OCI-LY3 (cell line): ENCODE measurements around the gene NFIA.

ENCODE experiments used
- H2AFZ ChIP-seq: fragments of 200-600, 300-600 bp; shearing (Covaris generic); 2 replicates; pipeline ENCODE4 v1.6.0; 2014; ENCODE audit warnings: antibody characterized with exemption, low read depth, low read length
- H3K27ac ChIP-seq: fragments of 200-600, 300-600 bp; sonication (generic); 2 replicates; pipeline ENCODE4 v1.5.1; 2014; ENCODE audit warnings: mild to moderate bottlenecking, low read length, moderate library complexity, mixed read lengths
- H3K27me3 ChIP-seq: fragments of 200-600, 300-600 bp; sonication (generic); 2 replicates; pipeline ENCODE4 v1.6.1; 2014; ENCODE audit warnings: low read depth, low read length, mixed read lengths
- H3K36me3 ChIP-seq: fragments of 200-600, 300-600 bp; sonication (generic); replicated peaks from 2 replicates; pipeline ENCODE3; 2014; ENCODE audit warnings: low read depth, low read length, mixed read lengths
- H3K4me1 ChIP-seq: fragments of 300-600, 200-600 bp; sonication (generic); 2 replicates; pipeline ENCODE4 v1.6.1; 2014; ENCODE audit warnings: low read length, mixed read lengths
- H3K4me2 ChIP-seq: fragments of 200-600, 300-600 bp; sonication (generic); 2 replicates; pipeline ENCODE4 v1.6.1; 2014; ENCODE audit warnings: low read length, mixed read lengths
- H3K4me3 ChIP-seq: fragments of 300-600, 200-600 bp; sonication (generic); 2 replicates; pipeline ENCODE4 v1.5.1; 2014; ENCODE audit warnings: antibody characterized with exemption, mild to moderate bottlenecking, low read length, moderate library complexity
- H3K79me2 ChIP-seq: fragments of 300-600, 200-600 bp; shearing (Covaris generic); 2 replicates; pipeline ENCODE4 v1.6.1; 2014; ENCODE audit warnings: mild to moderate bottlenecking, low read length, mixed read lengths
- H3K9ac ChIP-seq: fragments of 300-600, 200-600 bp; shearing (Covaris generic); 2 replicates; pipeline ENCODE4 v1.6.0; 2014; ENCODE audit warnings: mild to moderate bottlenecking, low read length, moderate library complexity
- H3K9me3 ChIP-seq: fragments of 200-600, 300-600 bp; shearing (Covaris generic); 2 replicates; pipeline ENCODE4 v1.6.1; 2014; ENCODE audit warnings: low read length, mixed read lengths; ENCODE audit not compliant: insufficient read depth
- H4K20me1 ChIP-seq: fragments of 200-600, 300-600 bp; sonication (generic); 2 replicates; pipeline ENCODE4 v1.6.1; 2016; ENCODE audit warnings: low read length, mixed read lengths; ENCODE audit not compliant: insufficient read depth
- EZH2phosphoT487 ChIP-seq: fragments of 200-600 bp; shearing (Covaris generic); IDR thresholded peaks from 2 replicates; pipeline ENCODE4 v1.6.1; 2018; ENCODE audit warnings: antibody characterized with exemption, mixed run types, low read depth
- TF ChIP-seq, protein P1 (sequence below): fragments of 200-600, 300-600 bp; sonication (generic); IDR thresholded peaks from 2 replicates; pipeline ENCODE4 v1.5.1; 2014; ENCODE audit warnings: antibody characterized with exemption, low read length, low read depth

NFIA gene

DNA sequence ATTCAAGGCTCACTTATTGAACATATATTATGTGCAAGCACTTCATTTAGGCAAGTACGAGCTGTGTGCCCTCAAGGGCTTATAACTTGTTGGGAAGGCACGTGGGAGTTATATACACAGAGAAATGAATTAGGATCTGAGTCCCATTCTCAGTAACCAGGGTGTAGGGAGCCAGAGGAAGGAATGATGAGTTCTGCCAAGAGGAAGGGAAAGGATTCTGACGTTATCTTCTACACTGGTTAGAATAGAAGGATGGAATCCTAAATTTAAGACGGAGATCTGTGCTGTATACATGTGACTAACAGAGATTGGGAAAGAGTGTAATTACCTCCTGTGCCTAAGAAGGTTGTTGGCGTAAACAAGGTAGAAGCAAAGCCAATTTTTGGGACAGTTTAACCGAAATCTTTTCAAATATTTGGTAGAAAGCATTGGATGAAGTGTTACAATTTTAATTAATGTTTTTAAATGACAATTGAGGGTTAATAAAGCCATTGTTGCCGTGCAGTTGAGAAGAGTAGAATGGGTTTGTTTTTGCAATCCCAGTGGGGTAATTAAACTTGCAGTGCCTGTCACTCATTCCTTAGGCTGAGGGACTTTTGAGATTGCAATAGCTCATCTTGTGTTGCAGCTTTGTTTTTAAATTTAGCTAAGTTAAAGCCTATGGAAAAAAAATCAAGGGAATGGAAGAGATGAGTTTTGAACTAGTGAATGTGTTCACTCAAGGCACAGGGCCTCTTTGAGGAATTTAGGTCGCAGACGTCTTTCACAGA, 177.2 kb downstream of the NFIA start:
- no peak overlapping the region for H3K4me3 ChIP-seq
- H3K4me1 ChIP-seq: no peaks in the 10 kb centered on the region
- H3K36me3 ChIP-seq: no peaks in the 10 kb centered on the region
- no peak overlapping the region for H3K9ac ChIP-seq
- no peak for TF ChIP-seq EZH2phosphoT487
- H3K27ac ChIP-seq: no peak overlapping the region
- H3K4me2 ChIP-seq: no peak overlapping the region
- no peaks in the 10 kb centered on the region for H3K9me3 ChIP-seq
- no peaks in the 10 kb centered on the region for H3K79me2 ChIP-seq
- no peaks in the 10 kb centered on the region for H4K20me1 ChIP-seq
- H2AFZ ChIP-seq: no peak overlapping the region
- H3K27me3 ChIP-seq: no peaks in the 10 kb centered on the region

DNA sequence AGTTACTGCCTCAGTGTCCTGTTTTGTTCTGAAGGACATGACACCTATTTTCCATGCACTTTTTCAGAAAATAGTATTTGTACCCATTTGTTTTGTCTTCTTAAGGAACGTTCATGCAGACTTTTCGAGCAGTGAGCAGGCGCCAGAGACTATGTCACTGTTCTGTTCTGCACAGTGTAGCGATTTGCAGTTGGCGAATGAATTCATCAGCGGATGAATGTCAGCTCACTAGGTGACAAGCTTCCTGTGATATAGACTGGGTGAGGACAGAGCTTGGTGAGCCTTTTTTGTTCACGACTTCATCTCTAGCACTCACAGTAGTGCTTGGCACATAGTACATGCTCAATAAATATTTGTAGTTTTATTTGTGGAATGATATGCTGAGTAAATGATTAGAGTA, 177.8 kb downstream of the NFIA start:
- no peak for TF ChIP-seq EZH2phosphoT487
- TF ChIP-seq, protein P1, sequence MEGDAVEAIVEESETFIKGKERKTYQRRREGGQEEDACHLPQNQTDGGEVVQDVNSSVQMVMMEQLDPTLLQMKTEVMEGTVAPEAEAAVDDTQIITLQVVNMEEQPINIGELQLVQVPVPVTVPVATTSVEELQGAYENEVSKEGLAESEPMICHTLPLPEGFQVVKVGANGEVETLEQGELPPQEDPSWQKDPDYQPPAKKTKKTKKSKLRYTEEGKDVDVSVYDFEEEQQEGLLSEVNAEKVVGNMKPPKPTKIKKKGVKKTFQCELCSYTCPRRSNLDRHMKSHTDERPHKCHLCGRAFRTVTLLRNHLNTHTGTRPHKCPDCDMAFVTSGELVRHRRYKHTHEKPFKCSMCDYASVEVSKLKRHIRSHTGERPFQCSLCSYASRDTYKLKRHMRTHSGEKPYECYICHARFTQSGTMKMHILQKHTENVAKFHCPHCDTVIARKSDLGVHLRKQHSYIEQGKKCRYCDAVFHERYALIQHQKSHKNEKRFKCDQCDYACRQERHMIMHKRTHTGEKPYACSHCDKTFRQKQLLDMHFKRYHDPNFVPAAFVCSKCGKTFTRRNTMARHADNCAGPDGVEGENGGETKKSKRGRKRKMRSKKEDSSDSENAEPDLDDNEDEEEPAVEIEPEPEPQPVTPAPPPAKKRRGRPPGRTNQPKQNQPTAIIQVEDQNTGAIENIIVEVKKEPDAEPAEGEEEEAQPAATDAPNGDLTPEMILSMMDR: no peak
- Histone ChIP-seq H3K4me1 (no peaks in the 10 kb centered on the region), H3K27ac (no peak overlapping the region), H2AFZ (no peak overlapping the region), H3K4me3 (no peak overlapping the region), H4K20me1 (no peaks in the 10 kb centered on the region), H3K4me2 (no peak overlapping the region), H3K79me2 (no peaks in the 10 kb centered on the region), H3K27me3 (no peaks in the 10 kb centered on the region), H3K36me3 (no peaks in the 10 kb centered on the region), H3K9me3 (no peaks in the 10 kb centered on the region), H3K9ac (no peak overlapping the region)

DNA sequence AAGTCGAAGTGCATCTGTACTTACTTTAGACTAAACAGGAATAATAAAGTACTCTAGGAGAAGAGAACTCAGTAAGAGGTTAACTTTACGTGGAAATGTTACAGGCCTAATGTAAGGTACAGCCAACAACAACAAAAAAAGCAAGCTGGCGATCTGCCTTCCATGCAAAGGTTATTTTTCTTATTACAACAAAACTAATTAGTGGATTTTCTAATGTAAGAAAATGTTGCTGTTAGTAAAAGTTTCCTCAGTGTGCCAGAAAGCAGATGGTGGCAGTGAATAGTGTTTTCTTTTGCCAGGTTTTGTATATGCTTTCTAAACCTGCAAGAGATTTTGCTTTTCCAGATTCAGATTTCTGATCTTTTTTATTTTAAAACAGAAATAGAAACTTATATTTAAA, 179.2 kb downstream of the NFIA start:
- H3K27me3 ChIP-seq: no peaks in the 10 kb centered on the region
- H3K9me3 ChIP-seq: no peaks in the 10 kb centered on the region
- no peaks in the 10 kb centered on the region for H3K36me3 ChIP-seq
- H3K4me1 ChIP-seq: no peaks in the 10 kb centered on the region
- H3K9ac ChIP-seq: no peak overlapping the region
- no peak overlapping the region for H2AFZ ChIP-seq
- H3K4me2 ChIP-seq: no peak overlapping the region
- H3K27ac ChIP-seq: no peak overlapping the region
- H3K4me3 ChIP-seq: no peak overlapping the region
- H4K20me1 ChIP-seq: no peaks in the 10 kb centered on the region
- TF ChIP-seq EZH2phosphoT487: no peak
- TF ChIP-seq, protein P1: no peak
- H3K79me2 ChIP-seq: no peaks in the 10 kb centered on the region

DNA sequence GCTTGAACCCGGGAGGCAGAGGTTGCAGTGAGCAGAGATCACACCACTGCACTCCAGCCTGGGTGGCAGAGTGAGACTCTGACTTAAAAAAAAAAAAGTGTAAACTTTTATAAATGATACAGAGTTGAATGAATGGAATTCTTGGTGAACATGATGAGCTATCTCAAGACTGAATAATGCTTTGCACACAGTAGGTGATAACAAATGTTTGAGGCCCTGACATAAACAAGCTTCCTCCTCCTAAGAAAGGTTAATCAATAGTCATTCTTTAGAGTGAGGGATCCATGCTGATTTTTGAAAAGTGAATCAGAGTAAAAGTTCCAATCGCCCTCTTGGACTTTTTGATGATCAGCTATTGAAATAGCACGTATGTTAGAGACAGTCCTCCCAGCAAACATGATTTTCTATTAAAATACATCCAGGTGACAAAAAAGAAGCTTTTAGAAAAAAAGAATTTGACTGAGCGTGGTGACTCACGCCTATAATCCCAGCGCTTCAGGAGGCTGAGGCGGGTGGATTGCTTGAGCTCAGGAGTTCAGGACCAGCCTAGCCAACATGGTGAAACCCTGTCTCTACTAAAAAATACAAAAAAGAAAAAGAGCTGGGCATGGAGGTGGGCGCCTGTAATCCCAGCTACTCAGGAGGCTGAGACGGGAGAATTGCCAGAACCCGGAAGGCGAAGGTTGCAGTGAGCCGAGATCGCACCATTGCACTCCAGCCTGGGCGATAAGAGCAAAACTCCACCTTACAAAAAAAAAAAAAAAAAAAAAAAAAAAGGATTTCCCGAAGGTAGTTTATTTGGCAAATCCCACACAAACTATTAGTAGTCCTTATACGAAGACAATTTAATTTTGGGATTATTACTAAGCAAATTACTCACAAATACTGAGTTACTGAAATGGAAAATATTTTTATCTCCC, 181.8 kb downstream of the NFIA start:
- no peak overlapping the region for H3K4me3 ChIP-seq
- no peak overlapping the region for H3K9ac ChIP-seq
- H3K27me3 ChIP-seq: no peaks in the 10 kb centered on the region
- H3K4me1 ChIP-seq: 0 out of 2 replicates have a peak, but pooled peaks cover 2% of the 10 kb centered on the region
- H4K20me1 ChIP-seq: no peaks in the 10 kb centered on the region
- H2AFZ ChIP-seq: no peak overlapping the region
- H3K9me3 ChIP-seq: no peaks in the 10 kb centered on the region
- no peaks in the 10 kb centered on the region for H3K79me2 ChIP-seq
- no peaks in the 10 kb centered on the region for H3K36me3 ChIP-seq
- H3K4me2 ChIP-seq: no peak overlapping the region
- H3K27ac ChIP-seq: no peak overlapping the region
- TF ChIP-seq, protein P1: no peak
- TF ChIP-seq EZH2phosphoT487: no peak
